Astrocyte (in vitro differentiated cells and primary cell): ENCODE measurements around the gene NRGN.

Experiments
- EZH2 ChIP-seq: IDR thresholded peaks from 2 replicates; pipeline ENCODE4 v1.6.1; 2012; ENCODE audit warnings: mild to moderate bottlenecking, low read length, inconsistent platforms; ENCODE audit not compliant: insufficient read depth
- TF ChIP-seq, protein P1 (sequence below): IDR thresholded peaks from 2 replicates; pipeline ENCODE4 v1.5.1; 2011; ENCODE audit warnings: low read depth, mild to moderate bottlenecking, inconsistent platforms, low read length, moderate library complexity; ENCODE audit not compliant: insufficient read depth

DNA sequence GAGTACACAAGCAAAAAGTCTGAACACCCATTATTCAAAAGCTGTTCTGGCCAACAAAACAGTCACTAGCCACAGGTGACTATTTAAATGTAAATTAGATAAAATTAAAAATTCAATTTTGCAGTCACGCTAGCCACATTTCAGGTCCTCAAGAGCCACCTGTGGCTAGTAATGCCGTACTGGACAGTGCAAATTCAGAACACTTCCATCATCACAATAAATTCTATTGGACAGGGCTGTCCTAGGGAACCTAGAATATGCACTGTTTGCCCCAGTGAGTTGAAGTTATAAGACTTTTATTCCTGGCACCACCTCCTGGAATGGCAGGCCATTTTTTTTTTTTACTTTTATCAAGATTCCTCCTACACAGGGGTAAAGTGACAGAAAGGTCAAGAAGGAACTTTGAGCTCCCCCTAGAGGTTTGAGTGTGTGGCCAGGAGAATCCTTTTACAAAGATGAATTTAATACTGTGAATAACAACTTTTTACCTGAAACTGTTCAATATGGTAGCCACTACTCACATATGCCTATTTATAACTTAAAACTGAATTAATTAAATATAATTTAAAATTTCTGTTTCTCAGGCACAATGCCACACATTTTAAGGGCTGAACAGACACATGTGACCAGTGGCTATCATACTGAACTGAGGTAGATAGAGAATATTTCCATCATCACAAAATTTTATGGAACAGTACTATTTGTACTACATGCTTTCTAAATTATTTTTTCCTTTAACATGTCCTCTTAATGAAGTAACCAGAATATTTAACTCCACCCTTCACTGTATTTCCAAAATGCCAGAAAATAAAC lies 53.9 kb downstream of the NRGN start:
- TF ChIP-seq, protein P1, sequence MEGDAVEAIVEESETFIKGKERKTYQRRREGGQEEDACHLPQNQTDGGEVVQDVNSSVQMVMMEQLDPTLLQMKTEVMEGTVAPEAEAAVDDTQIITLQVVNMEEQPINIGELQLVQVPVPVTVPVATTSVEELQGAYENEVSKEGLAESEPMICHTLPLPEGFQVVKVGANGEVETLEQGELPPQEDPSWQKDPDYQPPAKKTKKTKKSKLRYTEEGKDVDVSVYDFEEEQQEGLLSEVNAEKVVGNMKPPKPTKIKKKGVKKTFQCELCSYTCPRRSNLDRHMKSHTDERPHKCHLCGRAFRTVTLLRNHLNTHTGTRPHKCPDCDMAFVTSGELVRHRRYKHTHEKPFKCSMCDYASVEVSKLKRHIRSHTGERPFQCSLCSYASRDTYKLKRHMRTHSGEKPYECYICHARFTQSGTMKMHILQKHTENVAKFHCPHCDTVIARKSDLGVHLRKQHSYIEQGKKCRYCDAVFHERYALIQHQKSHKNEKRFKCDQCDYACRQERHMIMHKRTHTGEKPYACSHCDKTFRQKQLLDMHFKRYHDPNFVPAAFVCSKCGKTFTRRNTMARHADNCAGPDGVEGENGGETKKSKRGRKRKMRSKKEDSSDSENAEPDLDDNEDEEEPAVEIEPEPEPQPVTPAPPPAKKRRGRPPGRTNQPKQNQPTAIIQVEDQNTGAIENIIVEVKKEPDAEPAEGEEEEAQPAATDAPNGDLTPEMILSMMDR = peak; percentile 79
- no peak for TF ChIP-seq EZH2
